HS-27A (cell line): ENCODE measurements around the gene MAP4K3.

Experiments used
- DNase-seq: peaks from one replicate; pipeline ENCODE4 v3.0.0-alpha.2; 2012; ENCODE audit warnings: low read depth, missing footprints

MAP4K3 gene

DNA sequence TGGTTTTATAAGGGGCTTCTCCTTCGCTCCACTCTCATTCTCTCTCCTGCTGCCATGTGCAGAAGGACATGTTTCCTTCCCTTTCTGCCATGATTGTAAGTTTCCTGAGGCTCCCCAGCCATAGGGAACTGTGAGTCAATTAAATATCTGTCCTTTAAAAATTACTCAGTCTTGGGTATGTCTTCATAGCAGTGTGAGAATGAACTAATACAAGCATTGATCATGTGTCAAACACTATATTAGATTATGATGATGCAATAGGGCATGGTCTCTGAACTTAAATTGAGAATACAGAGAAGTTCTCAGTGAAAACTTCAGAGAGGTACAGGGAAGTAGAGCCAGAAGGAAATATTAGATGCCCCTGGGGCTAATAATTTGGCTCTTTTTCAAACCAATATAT is 5.9 kb upstream of the MAP4K3 start:
- no peak for DNase-seq

GRCh38 chr2:39437522-39438296 is 624 bp upstream of the MAP4K3 start:
- DNase-seq: no peak

- DNase-seq: no peak
These were observed 1.1 kb downstream of the MAP4K3 start for GRCh38 chr2:39435741-39436591.

- no peak for DNase-seq
These were observed 1.9 kb downstream of the MAP4K3 start for GRCh38 chr2:39435234-39435633.

- no peak for DNase-seq
These were observed 2.7 kb downstream of the MAP4K3 start for GRCh38 chr2:39434233-39434897.

GRCh38 chr2:39433586-39434195 is 3.4 kb downstream of the MAP4K3 start:
- DNase-seq: no peak

GRCh38 chr2:39432701-39433100 is 4.4 kb downstream of the MAP4K3 start:
- DNase-seq: no peak

- DNase-seq: no peak
These were observed 5.3 kb downstream of the MAP4K3 start for GRCh38 chr2:39431592-39432316.

GRCh38 chr2:39429746-39430145 is 7.3 kb downstream of the MAP4K3 start:
- no peak for DNase-seq

DNA sequence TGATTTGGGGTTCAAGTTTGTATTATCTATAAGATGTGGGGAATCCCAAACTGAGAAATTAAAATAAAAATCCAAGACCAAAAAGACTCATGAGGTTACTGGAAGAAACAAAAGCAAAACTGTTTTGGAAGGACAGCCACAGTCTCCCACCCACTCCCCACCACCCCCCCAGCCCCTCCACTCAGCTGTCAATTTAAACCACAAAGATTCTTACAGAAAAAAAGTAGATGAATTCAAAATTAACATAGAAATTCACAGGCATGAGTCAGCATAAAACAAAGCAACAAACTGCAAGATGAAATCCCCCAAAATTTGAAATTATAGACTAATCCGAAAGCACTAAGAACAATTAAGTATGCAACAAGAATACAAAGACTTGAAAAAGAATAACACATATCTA is 12.1 kb downstream of the MAP4K3 start:
- no peak for DNase-seq

DNA sequence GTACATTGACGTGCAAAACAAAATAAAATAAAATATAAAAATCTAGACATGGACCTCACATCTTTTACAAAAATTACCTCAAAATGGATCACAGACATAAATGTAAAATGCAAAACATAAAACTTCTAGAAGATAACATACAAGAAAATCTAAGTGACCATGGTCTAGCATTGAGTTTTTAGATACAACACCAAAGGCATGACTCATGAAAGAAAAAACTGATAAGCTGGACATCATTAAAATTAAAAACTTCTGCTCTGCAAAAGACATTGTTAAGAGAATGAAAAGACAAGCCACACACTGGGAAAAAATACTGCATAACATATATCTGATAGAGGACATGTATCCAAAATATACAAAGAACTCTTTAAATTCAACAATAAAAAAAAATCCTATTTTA is 14.4 kb downstream of the MAP4K3 start:
- DNase-seq: no peak

- no peak for DNase-seq
These were observed 15.7 kb downstream of the MAP4K3 start for GRCh38 chr2:39421354-39421753.

- no peak for DNase-seq
These were observed 17.5 kb downstream of the MAP4K3 start for GRCh38 chr2:39419282-39420223.

GRCh38 chr2:39418491-39418890 is 18.6 kb downstream of the MAP4K3 start:
- DNase-seq: no peak

- no peak for DNase-seq
These were observed 20.9 kb downstream of the MAP4K3 start for GRCh38 chr2:39416140-39416539.

- no peak for DNase-seq
These were observed 23.9 kb downstream of the MAP4K3 start for GRCh38 chr2:39413063-39413737.

- DNase-seq: peak; percentile 80
These were observed 25.7 kb downstream of the MAP4K3 start for GRCh38 chr2:39411181-39411944.

DNA sequence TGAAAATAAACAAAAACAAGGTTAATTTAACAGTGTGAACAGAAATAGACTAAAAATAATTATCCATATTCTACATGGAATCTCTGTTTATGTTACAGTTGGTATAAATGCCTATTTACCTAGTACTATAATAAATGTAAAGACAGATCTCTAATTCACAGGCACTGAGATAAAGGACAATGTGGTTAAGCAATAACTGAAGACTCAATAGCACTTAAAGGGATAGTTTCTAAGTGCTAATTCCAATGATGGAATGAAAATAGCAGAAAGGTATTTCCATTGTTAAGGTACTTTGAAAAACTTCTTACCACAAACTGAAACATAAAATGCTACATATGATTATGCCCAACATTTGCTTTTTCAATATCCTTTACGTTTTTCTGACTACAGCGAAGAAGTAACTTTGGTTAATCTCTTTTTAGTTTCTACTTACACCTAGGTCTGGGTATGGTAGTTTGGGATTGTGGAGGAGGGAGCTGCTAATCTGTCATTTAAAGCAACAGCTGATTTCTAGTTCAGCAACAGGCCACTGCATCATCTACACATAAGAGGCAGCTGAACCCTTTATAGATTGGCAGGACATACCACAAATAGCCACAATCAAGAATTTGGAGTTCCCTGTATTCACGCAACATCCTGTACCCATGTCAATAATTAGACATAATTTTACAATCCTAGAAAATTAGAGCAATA is 27.2 kb downstream of the MAP4K3 start:
- no peak for DNase-seq
